Stimulated activated CD8-positive, alpha-beta memory T cell treated with anti-CD3 and anti-CD28 coated beads, Interleukin-4, amount 100 ng/mL, for 1 hour (primary cell): Measurements from ENCODE around the gene KCNK6.

Experiments
- DNase-seq, 2 donors: peaks; one replicate each; pipeline ENCODE4 v3.0.0-alpha.2; 2020; ENCODE audit warnings: low read depth in 2 of 2, low spot score in 1 of 2

KCNK6 gene

DNA sequence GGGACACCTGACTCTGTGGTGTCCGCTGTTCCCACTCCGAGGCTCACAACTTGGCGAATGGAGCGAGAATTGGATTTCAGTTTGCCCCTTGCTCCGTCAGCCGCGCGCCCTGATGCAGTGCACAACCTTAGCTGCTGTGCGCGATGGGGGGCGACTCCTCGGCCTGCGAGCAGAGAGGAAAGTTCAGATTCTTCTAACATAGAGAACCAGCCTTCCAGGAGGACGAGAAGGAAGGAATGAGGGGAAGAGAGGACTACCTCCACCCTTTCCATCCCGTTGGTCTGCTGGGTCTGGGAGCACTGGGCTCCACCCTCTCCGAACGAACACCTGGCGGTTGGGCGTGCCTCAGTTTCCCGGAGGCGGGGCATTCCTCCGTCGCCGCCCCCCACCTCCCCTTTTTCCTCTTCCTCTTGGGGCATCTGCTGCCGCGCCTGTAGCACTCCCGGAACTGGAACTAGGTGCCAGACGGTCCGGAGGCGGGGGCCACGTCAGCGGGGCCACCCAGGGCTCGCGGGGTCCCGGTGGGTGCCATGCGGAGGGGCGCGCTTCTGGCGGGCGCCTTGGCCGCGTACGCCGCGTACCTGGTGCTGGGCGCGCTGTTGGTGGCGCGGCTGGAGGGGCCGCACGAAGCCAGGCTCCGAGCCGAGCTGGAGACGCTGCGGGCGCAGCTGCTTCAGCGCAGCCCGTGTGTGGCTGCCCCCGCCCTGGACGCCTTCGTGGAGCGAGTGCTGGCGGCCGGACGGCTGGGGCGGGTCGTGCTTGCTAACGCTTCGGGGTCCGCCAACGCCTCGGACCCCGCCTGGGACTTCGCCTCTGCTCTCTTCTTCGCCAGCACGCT, at the start of gene KCNK6:
TSS of gene KCNK6 (plus strand) at position 425 of the 838 bp plus-strand sequence. CDS start at position 531, 106 bp downstream.
- DNase-seq, result no peak

GRCh38 chr19:38270587-38271167, 49.0 kb upstream of the KCNK6 start:
- no peak for DNase-seq

- DNase-seq, result no peak
These were observed 46.1 kb upstream of the KCNK6 start for GRCh38 chr19:38273499-38273898.

DNA sequence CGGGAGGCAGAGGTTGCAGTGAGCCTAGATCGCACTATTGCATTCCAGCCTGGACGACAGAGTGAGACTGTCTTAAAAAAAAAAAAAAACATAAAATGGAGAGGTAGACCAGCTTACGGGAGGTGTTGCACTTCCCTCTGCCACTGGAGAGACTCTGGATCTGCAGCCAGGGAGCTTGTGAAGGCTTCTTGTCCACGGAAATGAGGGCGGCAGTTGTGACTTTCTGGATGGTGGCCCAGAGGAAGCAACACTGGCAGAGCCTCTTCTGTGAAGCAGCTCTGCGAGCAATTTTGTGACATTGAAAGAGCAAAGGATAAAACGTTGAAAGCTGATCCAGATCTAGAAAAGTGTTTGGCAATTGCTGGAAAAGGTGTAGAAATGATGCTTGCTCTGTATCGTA, 44.9 kb upstream of the KCNK6 start:
- no peak for DNase-seq

- DNase-seq, result no peak
These were observed 42.6 kb upstream of the KCNK6 start for GRCh38 chr19:38276942-38277517.

DNA sequence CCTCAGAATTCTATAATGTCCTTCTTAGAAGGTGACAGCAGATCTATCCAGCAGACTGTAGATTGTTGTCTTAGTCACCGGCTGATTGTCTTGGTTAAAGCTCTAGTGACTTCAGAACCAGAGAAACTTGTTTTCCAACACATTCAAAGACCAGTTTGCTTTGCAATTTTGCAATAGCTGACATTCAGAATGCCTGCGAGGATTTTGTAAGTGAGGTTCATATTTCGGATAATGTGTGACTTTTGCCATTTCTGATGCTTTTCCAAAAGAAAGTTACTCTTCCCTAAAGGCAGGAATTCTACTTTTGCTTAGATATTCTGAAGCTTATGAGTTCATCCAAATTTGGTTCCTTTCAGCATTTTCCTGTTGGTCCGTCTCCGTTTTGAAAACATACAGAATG, 42.1 kb upstream of the KCNK6 start:
- DNase-seq, result no peak

DNA sequence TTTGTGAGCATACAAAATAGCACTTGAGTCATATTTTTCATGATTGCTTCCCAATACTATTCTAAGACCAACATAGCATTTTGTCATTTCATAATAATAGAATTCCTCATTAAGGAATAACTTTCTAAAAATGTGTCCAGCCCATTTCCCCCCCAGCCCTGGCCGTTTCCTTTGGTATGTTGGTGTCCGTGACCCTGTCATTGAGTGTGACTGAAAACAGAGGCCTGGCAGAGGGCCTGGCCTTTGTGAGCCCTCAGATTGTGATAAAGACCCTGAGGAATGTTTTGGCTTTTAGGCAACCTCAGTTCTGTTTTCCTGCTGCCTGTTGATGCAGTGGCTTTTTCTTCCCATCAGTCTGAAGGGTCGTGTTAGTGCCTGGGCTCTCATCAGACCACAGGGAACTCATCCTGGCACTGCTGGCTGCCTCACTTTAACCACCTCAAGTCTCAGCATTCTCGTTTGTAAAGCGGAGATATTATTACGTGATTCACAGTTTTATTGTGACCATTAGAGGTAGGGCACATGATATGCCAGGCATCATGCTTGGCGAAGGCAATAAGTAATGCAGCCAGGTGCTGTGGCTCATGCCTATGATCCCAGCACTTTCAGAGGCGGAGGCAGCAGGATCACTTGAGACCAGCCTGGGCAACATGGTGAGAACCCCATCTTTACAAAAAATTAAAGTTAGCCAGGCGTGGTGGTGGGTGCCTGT, 41.5 kb upstream of the KCNK6 start:
- no peak for DNase-seq

GRCh38 chr19:38278751-38279150, 40.9 kb upstream of the KCNK6 start:
- no peak for DNase-seq

DNA sequence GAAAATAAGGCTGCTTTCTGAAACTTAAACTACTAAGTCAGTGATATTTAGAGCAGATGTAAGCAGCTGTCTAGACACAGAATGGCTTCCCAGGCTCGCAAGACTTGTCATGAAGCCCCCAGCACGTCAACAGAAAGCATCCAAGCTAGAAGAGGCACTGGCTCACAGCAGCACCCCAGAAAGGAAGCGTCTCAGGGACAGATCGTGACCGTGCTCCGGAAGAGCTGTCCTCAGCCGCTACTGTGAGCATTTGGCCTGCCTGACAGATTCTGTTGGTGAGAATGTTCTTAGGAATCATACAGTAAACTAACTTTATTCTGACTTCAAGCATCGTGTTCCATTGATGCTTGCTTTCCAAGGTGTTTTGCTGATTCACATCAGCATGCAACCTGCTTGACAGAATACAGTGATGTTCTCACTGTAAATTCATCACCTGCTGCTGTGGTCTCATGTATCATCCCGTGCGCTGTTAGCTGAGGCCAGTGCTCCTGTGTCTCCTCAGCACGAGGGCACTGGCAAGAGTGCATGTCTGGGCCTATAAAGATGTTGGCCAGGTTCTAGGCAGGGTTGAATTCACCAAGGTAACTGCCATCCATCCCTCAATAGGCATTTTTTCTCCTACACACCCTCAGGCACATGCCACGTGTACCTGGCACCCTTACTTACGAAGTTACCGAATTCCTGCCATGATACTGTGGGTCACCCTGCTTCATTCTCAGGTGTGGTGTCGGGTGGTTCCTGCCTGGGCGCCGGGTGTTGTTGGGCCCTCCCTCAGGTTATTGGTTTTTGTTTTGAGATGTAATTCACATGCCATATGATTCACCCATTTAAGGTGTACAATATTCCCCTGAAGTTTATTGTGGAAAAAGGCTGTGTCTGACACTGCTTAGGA, 39.4 kb upstream of the KCNK6 start:
- no peak for DNase-seq

DNA sequence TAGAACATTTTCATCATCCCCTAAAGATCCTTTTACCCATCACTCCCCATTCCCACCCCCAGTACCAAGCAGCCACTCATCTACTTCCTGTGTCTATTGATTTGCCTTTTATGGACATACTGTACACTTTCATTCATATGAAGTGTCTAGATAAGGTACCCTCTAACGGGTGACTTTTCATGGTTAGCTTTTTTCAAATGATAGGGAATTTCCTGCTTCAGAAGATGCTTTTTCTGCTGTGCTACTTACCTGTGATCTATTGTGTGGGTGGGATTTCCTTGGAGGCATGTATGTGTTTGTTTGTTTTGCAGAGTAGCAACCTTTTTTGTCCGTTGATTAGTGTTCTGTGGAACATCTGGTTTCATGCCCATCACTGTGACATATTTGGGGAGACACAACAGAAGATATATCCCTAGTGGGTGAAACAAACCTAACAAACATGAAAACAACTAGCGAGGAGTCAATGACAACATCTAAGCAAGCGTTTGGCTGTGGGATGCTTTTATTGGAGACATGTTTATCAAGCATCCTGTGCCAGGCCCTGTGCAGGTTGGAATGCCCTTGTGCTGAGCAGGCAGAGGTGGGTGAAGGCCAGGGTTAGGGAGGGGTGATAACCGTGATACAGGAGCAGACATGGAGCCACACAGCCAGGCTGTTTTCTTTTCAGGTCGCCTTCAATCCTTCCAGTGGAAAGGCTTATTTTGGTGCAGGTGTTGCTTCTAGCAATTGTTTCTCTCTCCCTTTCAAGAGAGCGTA, 37.7 kb upstream of the KCNK6 start:
- no peak for DNase-seq

- DNase-seq, result no peak
These were observed 36.4 kb upstream of the KCNK6 start for GRCh38 chr19:38283271-38283670.

GRCh38 chr19:38284422-38284821, 35.2 kb upstream of the KCNK6 start:
- DNase-seq, result no peak

DNA sequence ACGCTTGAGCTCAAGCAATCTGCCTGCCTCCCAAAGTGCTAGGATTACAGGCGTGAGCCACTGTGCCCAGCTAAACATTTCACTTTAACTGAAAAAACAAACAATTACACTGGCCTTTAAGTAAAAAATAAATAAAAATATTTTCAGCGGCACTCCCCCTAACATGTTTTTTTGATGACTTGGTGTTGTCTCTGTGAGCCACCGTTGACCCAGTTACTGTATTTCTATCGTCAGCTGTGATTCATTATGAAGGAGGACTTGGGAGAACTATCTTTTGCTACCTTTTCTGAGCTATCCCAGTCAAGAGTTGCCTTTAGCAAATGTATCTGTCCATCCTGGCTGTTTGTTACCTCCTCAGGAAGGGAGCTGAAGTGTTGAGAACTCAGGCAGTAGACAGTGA, 34.1 kb upstream of the KCNK6 start:
- DNase-seq, result no peak

DNA sequence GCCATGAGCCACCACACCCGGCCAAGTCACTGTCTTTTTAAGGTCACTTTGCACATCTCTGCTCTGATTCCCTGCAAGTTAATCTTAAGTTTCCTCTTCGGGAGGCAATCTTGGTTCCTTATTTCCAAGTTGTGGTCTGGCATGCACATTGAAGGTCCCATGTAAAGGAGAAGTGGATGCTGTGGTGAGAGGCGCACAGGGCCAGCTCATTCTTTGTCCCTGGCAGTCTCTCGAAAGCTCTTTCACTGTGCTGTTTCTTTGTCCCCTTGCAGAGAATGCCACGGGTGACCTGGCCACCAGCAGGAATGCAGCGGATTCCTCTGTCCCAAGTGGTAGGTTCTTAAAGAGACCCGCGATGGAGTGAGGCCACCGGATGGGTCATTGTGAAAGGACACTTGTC, 32.0 kb upstream of the KCNK6 start:
- DNase-seq, result no peak

DNA sequence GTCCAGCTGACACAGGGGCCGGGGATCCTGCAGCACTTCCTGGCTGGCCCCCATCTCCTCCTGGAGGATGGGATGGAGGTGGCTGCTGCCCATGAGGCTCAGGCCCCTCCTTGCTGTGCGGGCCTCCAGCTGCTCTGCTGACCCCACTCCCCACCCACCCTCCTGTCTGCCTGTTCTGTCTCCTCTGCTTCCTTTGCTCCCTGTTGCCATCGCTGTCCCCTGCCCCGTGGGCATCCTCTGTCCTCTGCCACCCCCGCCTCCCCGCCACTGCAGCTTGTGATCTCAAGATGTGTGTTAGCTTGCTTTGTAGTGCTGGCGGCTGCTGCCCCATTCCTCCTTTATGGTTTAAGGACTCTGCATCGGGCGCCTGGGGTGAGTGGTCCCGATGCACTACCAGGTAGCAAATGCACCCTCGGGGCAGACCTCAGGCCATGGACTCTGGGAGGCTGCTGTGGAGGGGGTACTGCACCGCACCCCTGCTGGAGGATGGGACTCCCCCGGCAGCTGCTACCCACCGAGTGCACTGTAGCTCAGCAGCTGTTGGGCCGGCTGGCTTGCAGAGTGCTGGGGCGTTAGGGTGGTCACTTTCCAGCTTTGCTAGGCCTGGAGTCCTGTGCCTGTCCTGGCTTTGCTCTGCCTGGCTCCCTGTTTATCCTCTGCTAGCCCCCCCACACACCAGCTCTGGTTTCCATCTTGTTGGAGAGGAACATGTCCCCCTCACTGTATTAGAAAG, 31.4 kb upstream of the KCNK6 start:
- no peak for DNase-seq

GRCh38 chr19:38289955-38290354, 29.7 kb upstream of the KCNK6 start:
- DNase-seq, result no peak

DNA sequence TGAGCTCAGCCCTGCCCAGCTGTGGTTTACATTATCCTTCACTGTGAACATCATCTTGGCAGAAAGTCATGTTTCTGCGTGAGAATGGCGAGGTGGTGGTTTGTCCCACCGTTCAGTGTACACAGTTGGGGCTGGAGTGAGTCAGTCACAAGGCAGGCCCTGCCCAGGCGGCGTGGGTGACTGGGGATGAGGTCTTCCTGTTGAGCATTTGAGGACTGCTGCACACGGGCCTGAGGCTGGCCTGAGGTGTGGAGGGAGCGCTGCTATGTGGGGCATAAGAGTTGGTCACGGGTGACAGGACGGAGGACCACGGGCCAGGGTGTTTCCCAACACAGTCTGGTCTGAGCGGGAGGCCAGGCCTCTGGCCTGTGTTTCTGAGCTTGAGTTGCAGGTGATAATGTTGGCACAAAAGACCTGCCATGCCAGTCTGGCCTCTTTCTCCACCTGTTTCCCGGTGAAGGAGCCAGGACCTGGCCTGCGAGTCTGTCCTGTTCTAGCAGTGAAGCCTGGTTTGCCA, 29.0 kb upstream of the KCNK6 start:
- DNase-seq, result no peak

DNA sequence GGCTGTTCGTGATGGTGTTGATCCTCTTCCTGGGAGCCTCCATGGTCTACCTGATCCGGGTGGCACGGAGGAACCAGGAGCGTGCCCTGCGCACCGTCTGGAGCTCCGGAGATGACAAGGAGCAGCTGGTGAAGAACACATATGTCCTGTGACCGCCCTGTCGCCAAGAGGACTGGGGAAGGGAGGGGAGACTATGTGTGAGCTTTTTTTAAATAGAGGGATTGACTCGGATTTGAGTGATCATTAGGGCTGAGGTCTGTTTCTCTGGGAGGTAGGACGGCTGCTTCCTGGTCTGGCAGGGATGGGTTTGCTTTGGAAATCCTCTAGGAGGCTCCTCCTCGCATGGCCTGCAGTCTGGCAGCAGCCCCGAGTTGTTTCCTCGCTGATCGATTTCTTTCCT, 27.8 kb upstream of the KCNK6 start:
- no peak for DNase-seq

GRCh38 chr19:38293281-38293680, 26.4 kb upstream of the KCNK6 start:
- DNase-seq, result no peak
